NCI-H446 (cell line): ENCODE measurements around the gene PAQR8.
"Not testable (repeated sequence)": the region's sequence is repeated elsewhere in the genome, so short reads cannot be mapped to it uniquely, and the experiment has no call there.

Experiments
- DNase-seq, 2 experiments: peaks; one replicate each; lab custom pipeline; 2025; lab: John Stamatoyannopoulos, UW

PAQR8 gene

GRCh38 chr6:52410979-52411378 is 49.0 kb downstream of the PAQR8 start:
- DNase-seq = no peak

- DNase-seq = no peak
These were observed 50.0 kb downstream of the PAQR8 start for GRCh38 chr6:52411911-52412310.

DNA sequence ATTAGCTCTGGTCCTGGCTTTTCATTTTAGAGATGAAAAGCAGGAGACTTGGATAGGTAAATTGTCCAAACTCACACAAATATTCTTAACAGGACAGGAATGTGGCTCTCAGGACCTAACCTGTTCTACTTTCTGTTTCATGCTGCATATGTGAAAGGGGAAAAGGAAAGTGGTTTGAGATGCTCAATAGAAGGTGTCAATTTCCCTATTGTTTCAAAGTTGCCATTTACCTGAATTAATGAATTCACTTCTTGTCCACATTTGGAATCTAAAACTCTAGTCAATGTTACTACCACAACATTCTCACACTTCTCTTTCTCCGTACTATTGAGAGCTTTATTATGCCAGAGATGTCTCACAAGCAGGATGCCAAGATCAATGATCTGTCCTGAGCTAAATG is 53.4 kb downstream of the PAQR8 start:
- no peak for DNase-seq

DNA sequence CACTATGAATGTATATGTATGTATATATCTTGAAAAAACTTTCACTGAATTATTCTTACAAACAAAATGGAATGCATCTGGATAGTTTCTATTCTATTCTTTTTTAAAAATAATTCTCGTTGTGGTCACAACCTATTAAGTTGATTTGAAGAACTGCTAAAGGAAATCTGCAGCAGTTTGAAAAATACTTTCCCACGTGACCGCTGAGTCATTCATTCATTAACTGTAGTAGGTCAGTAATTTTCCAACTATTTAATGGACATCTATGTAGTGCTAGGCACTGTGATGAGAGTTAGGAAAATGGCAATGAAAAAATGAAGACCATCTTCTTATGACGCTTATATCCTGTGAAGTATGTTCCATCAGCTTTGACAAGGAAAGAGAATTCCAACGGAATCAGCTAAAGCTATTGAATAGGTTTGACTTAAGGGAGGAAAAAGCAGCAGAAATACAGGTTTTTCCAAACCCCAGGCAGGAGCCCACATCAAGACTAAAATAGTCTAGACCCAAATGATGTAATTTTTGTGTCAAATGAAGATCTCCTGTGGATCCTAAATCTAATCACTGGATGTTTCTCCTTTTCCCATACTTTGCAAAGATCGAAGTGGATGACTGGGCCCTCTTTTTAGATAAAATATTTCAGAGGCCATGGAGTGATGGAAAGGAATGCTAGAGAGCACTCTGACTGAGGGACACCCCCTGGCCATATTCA is 54.1 kb downstream of the PAQR8 start:
- no peak for DNase-seq

DNA sequence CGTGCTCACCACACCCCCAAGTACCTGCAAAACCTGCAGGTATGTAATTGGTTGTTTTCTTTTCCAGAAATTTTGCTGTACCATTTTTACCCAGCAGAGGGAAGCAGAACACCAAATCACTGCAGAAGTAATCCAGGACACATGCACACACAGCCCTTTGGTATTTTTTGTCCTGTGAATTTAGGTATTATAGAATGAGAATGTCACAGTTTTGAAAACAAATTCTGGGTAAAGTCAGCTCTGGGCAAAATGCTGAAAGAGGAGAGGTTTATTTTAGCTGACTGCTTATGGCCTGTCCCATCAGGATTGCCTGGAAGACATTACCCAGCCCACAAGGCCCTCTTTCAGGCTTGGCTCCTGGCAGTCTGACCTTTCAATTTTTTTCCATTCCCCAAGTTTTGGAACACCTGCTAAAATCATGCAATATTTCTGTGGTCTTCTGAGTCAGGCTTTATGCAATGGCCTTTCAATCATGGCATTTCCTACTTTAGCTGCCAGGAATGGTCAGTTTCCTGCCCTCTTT is 54.7 kb downstream of the PAQR8 start:
- DNase-seq = peak; percentile 19 to 51

GRCh38 chr6:52417675-52418111 is 55.7 kb downstream of the PAQR8 start:
- DNase-seq = no peak

GRCh38 chr6:52418606-52419005 is 56.7 kb downstream of the PAQR8 start:
- no peak for DNase-seq

DNA sequence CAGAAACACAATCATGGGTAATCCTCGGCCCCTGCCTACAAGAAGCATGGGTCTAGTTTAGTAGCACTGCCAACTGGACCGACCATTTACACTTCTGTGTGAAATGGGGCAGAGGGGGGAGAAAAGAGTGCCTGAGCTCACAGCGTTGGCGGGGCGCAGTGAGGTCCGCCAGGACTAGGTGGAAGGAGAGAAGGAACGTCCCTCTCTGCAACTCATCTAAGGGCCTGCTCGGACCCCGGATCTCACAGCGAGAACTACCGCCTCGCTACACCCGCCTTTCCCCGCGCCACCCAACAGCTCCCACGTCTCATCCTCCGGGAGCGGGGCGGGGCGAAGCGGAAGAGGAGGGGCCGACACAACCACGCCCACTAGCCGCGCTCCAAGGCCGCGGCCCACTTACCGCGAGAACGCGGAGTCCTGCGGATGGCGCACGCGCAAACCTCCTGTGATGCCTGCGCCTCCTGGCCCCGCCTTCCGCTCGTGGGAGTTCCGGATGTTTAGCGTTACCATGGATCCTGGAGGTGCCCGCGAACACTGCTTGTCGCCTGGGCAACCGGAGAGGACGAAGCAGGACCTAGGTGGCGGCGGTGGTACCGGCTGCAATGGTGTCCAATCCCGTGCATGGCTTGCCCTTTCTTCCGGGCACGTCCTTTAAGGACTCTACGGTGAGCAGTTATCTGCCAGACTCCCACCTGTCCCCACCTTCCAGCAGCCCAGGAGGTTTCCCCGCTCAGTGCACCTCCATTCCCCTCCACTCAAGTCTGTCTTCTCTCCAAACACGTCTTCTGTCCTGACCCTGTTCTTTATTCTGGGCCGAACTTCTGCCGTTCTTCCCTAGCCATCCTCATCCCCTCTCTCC is 58.1 kb downstream of the PAQR8 start, which contains the start of gene EFHC1:
Gene EFHC1, plus strand, starts transcription at position 534 of the 859 bp plus-strand sequence. Its CDS starts 69 bp downstream, at position 603.
- DNase-seq = peak; percentile 95 to 99

GRCh38 chr6:52420668-52421358 is 58.9 kb downstream of the PAQR8 start:
- peak in 1 of 2 experiments; percentile 29 for DNase-seq

DNA sequence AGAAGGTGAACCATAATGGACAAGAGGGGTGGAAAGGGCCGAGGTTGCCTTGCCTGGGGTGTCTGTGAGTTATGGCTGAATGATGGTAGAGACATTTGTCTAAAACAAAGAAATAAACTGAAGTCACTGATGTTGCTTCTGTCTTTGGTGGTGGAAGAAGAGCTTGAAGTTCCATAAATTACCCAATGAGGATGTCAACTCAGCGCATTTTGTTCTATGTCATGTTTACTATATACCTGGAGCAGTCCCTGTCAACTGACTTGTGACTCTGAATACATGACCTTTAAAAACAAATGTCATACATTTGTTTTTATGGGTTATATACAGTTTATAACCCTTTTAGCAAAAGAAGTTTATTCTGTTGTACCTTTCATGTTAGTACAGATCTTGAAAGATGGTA is 60.2 kb downstream of the PAQR8 start:
- no peak for DNase-seq

DNA sequence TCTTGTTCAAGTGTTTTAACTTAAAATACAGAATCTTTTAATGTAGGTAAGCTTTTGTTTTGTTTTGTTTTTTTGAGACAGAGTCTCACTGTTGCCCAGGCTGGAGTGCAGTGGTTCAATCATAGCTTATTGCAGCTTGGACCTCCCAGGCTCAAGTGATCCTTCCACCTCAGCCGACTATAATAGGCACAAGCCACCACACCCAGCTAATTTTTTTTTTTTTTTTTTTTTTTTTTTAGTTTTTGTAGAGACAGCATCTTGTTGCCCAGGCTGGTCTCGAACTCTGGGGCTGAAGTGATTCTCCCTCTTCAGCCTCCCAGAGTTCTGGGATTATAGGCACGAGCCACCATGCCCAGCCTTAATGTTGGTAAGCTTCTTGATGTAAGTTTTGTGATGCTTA is 61.5 kb downstream of the PAQR8 start:
- DNase-seq = no peak

DNA sequence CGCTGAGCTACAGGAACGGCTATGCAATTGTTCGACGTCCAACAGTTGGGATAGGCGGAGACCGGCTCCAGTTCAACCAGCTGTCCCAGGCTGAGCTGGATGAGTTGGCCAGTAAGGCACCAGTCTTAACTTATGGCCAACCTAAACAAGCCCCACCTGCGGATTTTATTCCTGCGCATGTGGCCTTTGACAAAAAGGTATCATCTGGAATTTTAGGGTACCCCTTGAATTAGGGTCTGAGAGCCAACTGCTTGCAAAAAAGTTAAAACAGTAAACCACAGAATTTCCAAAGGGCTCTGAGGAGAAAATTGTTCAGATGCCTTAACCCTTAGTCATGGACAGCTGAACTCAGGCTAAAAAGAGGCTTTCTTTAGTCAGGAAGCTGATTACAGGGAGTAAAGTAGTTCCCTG is 62.0 kb downstream of the PAQR8 start:
- DNase-seq = no peak

DNA sequence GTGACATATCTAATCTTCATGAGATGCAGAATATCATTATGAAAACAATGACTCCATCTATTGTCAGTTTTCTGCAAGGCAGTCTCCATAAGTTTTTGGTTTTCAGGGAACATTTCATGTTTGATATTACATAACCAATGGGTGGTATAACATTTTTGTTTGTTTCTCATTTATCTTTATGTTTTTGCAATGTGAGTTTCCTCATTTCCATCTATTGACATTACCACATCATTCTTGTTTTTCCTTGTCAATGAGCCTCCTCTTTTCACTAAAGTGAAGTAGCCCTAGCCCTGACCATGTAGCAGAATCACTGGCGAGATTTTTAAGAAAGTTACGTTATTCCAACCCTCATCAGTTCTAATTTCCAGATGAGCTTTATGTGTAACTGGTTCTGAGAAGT is 62.6 kb downstream of the PAQR8 start:
- no peak for DNase-seq

- no peak for DNase-seq
These were observed 64.7 kb downstream of the PAQR8 start for GRCh38 chr6:52426667-52427066.

DNA sequence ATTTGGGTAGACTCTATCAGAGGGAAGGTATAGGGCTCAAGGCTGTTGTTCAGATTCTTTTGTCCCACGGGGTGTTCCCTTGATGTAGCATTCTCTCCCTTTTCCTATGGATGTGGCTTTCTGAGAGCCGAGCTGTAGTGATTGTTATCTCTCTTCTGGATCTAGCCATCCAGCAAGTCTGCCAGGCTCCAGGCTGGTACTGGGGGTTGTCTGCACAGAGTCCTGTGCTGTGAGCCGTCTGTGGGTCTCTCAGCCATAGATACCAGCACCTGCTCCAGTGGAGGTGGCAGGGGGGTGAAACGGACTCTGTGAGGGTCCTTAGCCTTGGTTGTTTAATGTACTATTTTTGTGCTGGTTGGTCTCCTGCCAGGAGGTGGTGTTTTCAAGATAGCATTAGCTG is 71.3 kb downstream of the PAQR8 start:
- DNase-seq = not testable (repeated sequence)

DNA sequence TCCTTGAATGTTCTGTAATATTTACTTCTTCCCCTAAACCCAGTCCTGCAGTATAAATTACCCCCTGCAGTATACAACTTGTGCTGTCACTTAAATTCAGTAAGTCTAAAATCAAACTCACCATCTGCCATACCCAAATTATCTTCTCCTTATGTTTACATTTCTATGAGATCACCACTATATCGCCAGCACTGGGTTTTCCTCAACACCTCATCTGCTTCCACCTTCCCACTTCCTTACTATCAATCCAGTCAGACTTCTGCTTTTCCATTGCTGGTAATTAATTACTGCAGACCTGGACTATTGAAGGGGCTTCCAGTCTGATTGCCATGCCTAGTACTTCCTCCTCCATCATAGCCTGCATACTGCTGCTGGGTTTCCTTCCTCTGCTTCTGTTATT is 73.4 kb downstream of the PAQR8 start:
- DNase-seq = peak in 1 of 2 experiments; percentile 4

GRCh38 chr6:52438926-52439325 is 77.0 kb downstream of the PAQR8 start:
- DNase-seq = no peak

- no peak for DNase-seq
These were observed 92.6 kb downstream of the PAQR8 start for GRCh38 chr6:52454556-52454955.

DNA sequence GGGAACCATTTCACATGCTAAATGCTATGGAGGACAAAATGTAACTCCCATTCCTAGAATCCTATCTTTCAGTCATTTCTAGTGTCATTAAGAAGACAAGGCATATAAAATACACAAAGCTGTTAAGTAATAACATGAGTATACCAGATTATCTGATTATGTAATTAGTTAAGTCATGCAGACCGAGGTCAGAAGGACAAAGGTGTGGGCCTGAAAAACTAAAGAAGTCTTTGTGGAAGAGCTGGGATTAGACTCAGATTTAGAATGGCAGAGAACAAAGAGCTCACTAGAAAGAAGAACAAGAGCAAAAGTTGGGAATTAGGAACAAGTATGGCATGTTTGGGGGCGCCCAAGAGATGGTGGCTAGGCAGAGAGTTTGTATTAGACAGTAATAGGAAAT is 95.1 kb downstream of the PAQR8 start:
- no peak for DNase-seq
